ENCODE measurements around the gene MSX1. TPM values are rescaled to one million over a fixed set of nuclear protein-coding genes. Genes with fewer than 3 reads are reported as not detected.

MSX1 gene
- polyA plus RNA-seq, 1 donor (not counting 4 experiments of a cell fraction or from before 2014, with no cell fraction given) = not detected

GRCh38 chr4:4875611-4876010 lies 16.1 kb downstream of the MSX1 start:
- Histone ChIP-seq H3K4me1 (ENCODE audit: control insufficient read depth, extremely low read depth, insufficient read depth, low read length) (no peaks in the 10 kb centered on the region), H3K79me2 (ENCODE audit: control insufficient read depth, insufficient read depth, low read length) (no peaks in the 10 kb centered on the region), H3K27ac (ENCODE audit: control insufficient read depth, insufficient read depth, low read length) (no peak overlapping the region), H3K27me3 (ENCODE audit: control insufficient read depth, extremely low read depth, insufficient read depth, low read length) (peaks cover 47% of the 10 kb centered on the region), H3K9me1 (ENCODE audit: control insufficient read depth, extremely low read depth, insufficient read depth, low read length) (no peaks in the 10 kb centered on the region), H3K9me3 (ENCODE audit: control insufficient read depth, low read depth, low read length) (no peaks in the 10 kb centered on the region), H3K9ac (ENCODE audit: control insufficient read depth, extremely low read depth, insufficient read depth, low read length) (no peak overlapping the region), H3K4me3 (ENCODE audit: control insufficient read depth in 2 of 3, extremely low read depth in 1 of 3, insufficient read depth in 2 of 3, low read depth in 1 of 3, low read length in 3 of 3) (no peak overlapping the region), H3K4me2 (ENCODE audit: control insufficient read depth, extremely low read depth, insufficient read depth, low read depth, low read length) (no peak overlapping the region), H4K20me1 (ENCODE audit: control insufficient read depth, extremely low read depth, insufficient read depth, low read length) (peaks cover 3% of the 10 kb centered on the region), H3K36me3 (ENCODE audit: control insufficient read depth in 2 of 2, extremely low read depth in 1 of 2, insufficient read depth in 2 of 2, low read length in 2 of 2) (no peaks in the 10 kb centered on the region), H2AFZ (ENCODE audit: control insufficient read depth, low read length) (no peak overlapping the region)
- dilution Hi-C loops (cut with MboI; ENCODE audit: extremely low pct_ligation_motif_present, low sequenced_read_pairs) = no loop called here
- DNase-seq (ENCODE audit: low read depth, low spot score) = no peak
- no peak for TF ChIP-seq CTCF (optimal IDR thresholded peaks at IDR 0.05 in 1 of 3, IDR thresholded peaks at IDR 0.05 in 1 of 3, conservative IDR thresholded peaks at IDR 0.05 in 1 of 3; ENCODE audit: extremely low read depth in 1 of 3, insufficient read depth in 2 of 3, low read length in 3 of 3)
- no peak for TF ChIP-seq EZH2 (IDR thresholded peaks at IDR 0.05; ENCODE audit: low read length)
- no peak for FAIRE-seq

GRCh38 chr4:4876945-4877661 lies 17.6 kb downstream of the MSX1 start:
- no peak for TF ChIP-seq CTCF (optimal IDR thresholded peaks at IDR 0.05 in 1 of 3, IDR thresholded peaks at IDR 0.05 in 1 of 3, conservative IDR thresholded peaks at IDR 0.05 in 1 of 3; ENCODE audit: extremely low read depth in 1 of 3, insufficient read depth in 2 of 3, low read length in 3 of 3)
- no peak for TF ChIP-seq EZH2 (IDR thresholded peaks at IDR 0.05; ENCODE audit: low read length)
- dilution Hi-C loops (cut with MboI; ENCODE audit: extremely low pct_ligation_motif_present, low sequenced_read_pairs) = no loop called here
- Histone ChIP-seq H3K27ac (ENCODE audit: control insufficient read depth, insufficient read depth, low read length) (no peak overlapping the region), H3K4me2 (ENCODE audit: control insufficient read depth, extremely low read depth, insufficient read depth, low read depth, low read length) (no peak overlapping the region), H3K36me3 (ENCODE audit: control insufficient read depth in 2 of 2, extremely low read depth in 1 of 2, insufficient read depth in 2 of 2, low read length in 2 of 2) (no peaks in the 10 kb centered on the region), H3K79me2 (ENCODE audit: control insufficient read depth, insufficient read depth, low read length) (no peaks in the 10 kb centered on the region), H3K9ac (ENCODE audit: control insufficient read depth, extremely low read depth, insufficient read depth, low read length) (no peak overlapping the region), H3K4me3 (ENCODE audit: control insufficient read depth in 2 of 3, extremely low read depth in 1 of 3, insufficient read depth in 2 of 3, low read depth in 1 of 3, low read length in 3 of 3) (no peak overlapping the region), H2AFZ (ENCODE audit: control insufficient read depth, low read length) (no peak overlapping the region), H3K9me3 (ENCODE audit: control insufficient read depth, low read depth, low read length) (no peaks in the 10 kb centered on the region), H3K9me1 (ENCODE audit: control insufficient read depth, extremely low read depth, insufficient read depth, low read length) (no peaks in the 10 kb centered on the region), H3K27me3 (ENCODE audit: control insufficient read depth, extremely low read depth, insufficient read depth, low read length) (peaks cover 32% of the 10 kb centered on the region), H4K20me1 (ENCODE audit: control insufficient read depth, extremely low read depth, insufficient read depth, low read length) (peaks cover 3% of the 10 kb centered on the region), H3K4me1 (ENCODE audit: control insufficient read depth, extremely low read depth, insufficient read depth, low read length) (no peaks in the 10 kb centered on the region)
- FAIRE-seq = no peak
- DNase-seq (ENCODE audit: low read depth, low spot score) = no peak
